Activated naive CD8-positive, alpha-beta T cell treated with anti-CD3 and anti-CD28 coated beads, Interleukin-2, amount 10 ng/mL, durations not matched to agents 7 days and 5 days (primary cell): ENCODE data around the gene HTR1B. TPM values are rescaled to one million over a fixed set of nuclear protein-coding genes. Genes with fewer than 3 reads are reported as not detected.

Experiments used
- ATAC-seq: fragments of 150-1000 bp; cut with Tn5 transposase; one replicate; pipeline ENCODE4 v1.10.0; 2021; ENCODE audit warnings: low read depth, moderate library complexity
- POLR2A ChIA-PET: fragments of 350-600 bp; sonication (Branson Sonifier 250); formaldehyde crosslinking; loops from one replicate; lab custom pipeline; 2021; ENCODE audit warnings: antibody characterized with exemption; lab: Charles Lee
- DNase-seq: peaks from one replicate; pipeline ENCODE4 v3.0.0; 2021
- H3K27ac Mint-ChIP-seq: one replicate; pipeline ENCODE4 v1.8.0; 2022; ENCODE audit warnings: mild to moderate bottlenecking, mixed read lengths
- H3K27me3 Mint-ChIP-seq: one replicate; pipeline ENCODE4 v1.8.0; 2022; ENCODE audit warnings: mild to moderate bottlenecking, moderate library complexity, mixed read lengths
- H3K36me3 Mint-ChIP-seq: one replicate; pipeline ENCODE4 v1.8.0; 2021; ENCODE audit warnings: mild to moderate bottlenecking, mixed read lengths
- H3K4me1 Mint-ChIP-seq: one replicate; pipeline ENCODE4 v1.8.0; 2021; ENCODE audit warnings: mixed read lengths
- H3K4me3 Mint-ChIP-seq: one replicate; pipeline ENCODE4 v1.8.0; 2022; ENCODE audit warnings: mild to moderate bottlenecking, moderate library complexity, mixed read lengths
- H3K9me3 Mint-ChIP-seq: one replicate; pipeline ENCODE4 v1.8.0; 2021; ENCODE audit warnings: mixed read lengths
- total RNA-seq, 2 experiments: library from RNA; stranded (reverse); gene quantifications; one replicate each; pipeline ENCODE4 v1.2.3, GENCODE V29; 2021

Gene HTR1B
- total RNA-seq, 2 experiments from 2014 or later: not detected

- peaks cover 55% of the 10 kb centered on the region for H3K27me3 Mint-ChIP-seq
- H3K27ac Mint-ChIP-seq: no peak overlapping the region
- H3K4me1 Mint-ChIP-seq: peaks cover 8% of the 10 kb centered on the region
- DNase-seq: no peak
- peaks cover 4% of the 10 kb centered on the region for H3K9me3 Mint-ChIP-seq
- POLR2A ChIA-PET: no interaction called here
- H3K36me3 Mint-ChIP-seq: peaks cover 5% of the 10 kb centered on the region
- ATAC-seq: no peak
- no peak overlapping the region for H3K4me3 Mint-ChIP-seq
Observed at GRCh38 chr6:77464495-77464867, 1.2 kb upstream of the HTR1B start.

- ATAC-seq (no peak), DNase-seq (no peak)
- POLR2A ChIA-PET: no interaction called here
- Mint-ChIP-seq H3K27me3 (peaks cover 57% of the 10 kb centered on the region), H3K9me3 (peaks cover 4% of the 10 kb centered on the region), H3K4me1 (peaks cover 8% of the 10 kb centered on the region), H3K36me3 (peaks cover 5% of the 10 kb centered on the region), H3K27ac (no peak overlapping the region), H3K4me3 (peak overlapping the region; percentile 45)
Observed at GRCh38 chr6:77463861-77464494, 687 bp upstream of the HTR1B start.

GRCh38 chr6:77462359-77463307 is 658 bp downstream of the HTR1B start:
- peak; percentile 32 for ATAC-seq
- POLR2A ChIA-PET: no interaction called here
- no peak overlapping the region for H3K27ac Mint-ChIP-seq
- H3K36me3 Mint-ChIP-seq: peaks cover 5% of the 10 kb centered on the region
- peaks cover 58% of the 10 kb centered on the region for H3K27me3 Mint-ChIP-seq
- H3K9me3 Mint-ChIP-seq: peaks cover 3% of the 10 kb centered on the region
- peak overlapping the region; percentile 68 for H3K4me3 Mint-ChIP-seq
- H3K4me1 Mint-ChIP-seq: peaks cover 8% of the 10 kb centered on the region
- DNase-seq: no peak

- peaks cover 54% of the 10 kb centered on the region for H3K27me3 Mint-ChIP-seq
- H3K9me3 Mint-ChIP-seq: peaks cover 2% of the 10 kb centered on the region
- no peak for ATAC-seq
- POLR2A ChIA-PET: no interaction called here
- no peak for DNase-seq
- no peak overlapping the region for H3K27ac Mint-ChIP-seq
- no peak overlapping the region for H3K4me3 Mint-ChIP-seq
- H3K36me3 Mint-ChIP-seq: peaks cover 5% of the 10 kb centered on the region
- H3K4me1 Mint-ChIP-seq: peaks cover 8% of the 10 kb centered on the region
Observed at GRCh38 chr6:77461796-77462195, 1.5 kb downstream of the HTR1B start.

GRCh38 chr6:77458421-77458820 is 4.9 kb downstream of the HTR1B start:
- H3K27ac Mint-ChIP-seq: no peak overlapping the region
- POLR2A ChIA-PET: no interaction called here
- H3K4me1 Mint-ChIP-seq: peaks cover 2% of the 10 kb centered on the region
- H3K4me3 Mint-ChIP-seq: no peak overlapping the region
- no peak for ATAC-seq
- H3K36me3 Mint-ChIP-seq: peaks cover 2% of the 10 kb centered on the region
- DNase-seq: no peak
- H3K9me3 Mint-ChIP-seq: peaks cover 2% of the 10 kb centered on the region
- peaks cover 32% of the 10 kb centered on the region for H3K27me3 Mint-ChIP-seq

- Mint-ChIP-seq H3K9me3 (peaks cover under 1% of the 10 kb centered on the region), H3K27me3 (peaks cover 26% of the 10 kb centered on the region), H3K27ac (no peak overlapping the region), H3K4me1 (no peaks in the 10 kb centered on the region), H3K4me3 (no peak overlapping the region), H3K36me3 (no peaks in the 10 kb centered on the region)
- no peak for DNase-seq
- POLR2A ChIA-PET: no interaction called here
- no peak for ATAC-seq
Observed at GRCh38 chr6:77457720-77458349, 5.5 kb downstream of the HTR1B start.

GRCh38 chr6:77456531-77457248 is 6.6 kb downstream of the HTR1B start:
- Mint-ChIP-seq H3K4me1 (no peaks in the 10 kb centered on the region), H3K27me3 (peaks cover 15% of the 10 kb centered on the region), H3K4me3 (no peak overlapping the region), H3K27ac (no peak overlapping the region), H3K36me3 (no peaks in the 10 kb centered on the region), H3K9me3 (no peaks in the 10 kb centered on the region)
- no peak for DNase-seq
- POLR2A ChIA-PET: no interaction called here
- no peak for ATAC-seq

GRCh38 chr6:77455271-77455670 is 8.0 kb downstream of the HTR1B start:
- Mint-ChIP-seq H3K4me1 (no peaks in the 10 kb centered on the region), H3K4me3 (no peak overlapping the region), H3K36me3 (no peaks in the 10 kb centered on the region), H3K27ac (no peak overlapping the region), H3K9me3 (no peaks in the 10 kb centered on the region), H3K27me3 (peaks cover 8% of the 10 kb centered on the region)
- DNase-seq: no peak
- POLR2A ChIA-PET: no interaction called here
- ATAC-seq: no peak

GRCh38 chr6:77454386-77454785 is 8.9 kb downstream of the HTR1B start:
- ATAC-seq: no peak
- H3K9me3 Mint-ChIP-seq: no peaks in the 10 kb centered on the region
- no peaks in the 10 kb centered on the region for H3K4me1 Mint-ChIP-seq
- H3K36me3 Mint-ChIP-seq: no peaks in the 10 kb centered on the region
- no peak overlapping the region for H3K4me3 Mint-ChIP-seq
- H3K27ac Mint-ChIP-seq: no peak overlapping the region
- no peak for DNase-seq
- peaks cover 8% of the 10 kb centered on the region for H3K27me3 Mint-ChIP-seq
- POLR2A ChIA-PET: no interaction called here

- no peak for ATAC-seq
- Mint-ChIP-seq H3K36me3 (no peaks in the 10 kb centered on the region), H3K27me3 (no peaks in the 10 kb centered on the region), H3K4me1 (no peaks in the 10 kb centered on the region), H3K4me3 (no peak overlapping the region), H3K27ac (no peak overlapping the region), H3K9me3 (no peaks in the 10 kb centered on the region)
- POLR2A ChIA-PET: no interaction called here
- DNase-seq: no peak
Observed at GRCh38 chr6:77451466-77451865, 11.8 kb downstream of the HTR1B start.

- H3K4me1 Mint-ChIP-seq: no peaks in the 10 kb centered on the region
- ATAC-seq (no peak), DNase-seq (no peak)
- no peak overlapping the region for H3K27ac Mint-ChIP-seq
- no peak overlapping the region for H3K4me3 Mint-ChIP-seq
- POLR2A ChIA-PET: no interaction called here
- no peaks in the 10 kb centered on the region for H3K36me3 Mint-ChIP-seq
- no peaks in the 10 kb centered on the region for H3K9me3 Mint-ChIP-seq
- H3K27me3 Mint-ChIP-seq: no peaks in the 10 kb centered on the region
Observed at GRCh38 chr6:77450924-77451323, 12.4 kb downstream of the HTR1B start.

- POLR2A ChIA-PET: no interaction called here
- no peaks in the 10 kb centered on the region for H3K27me3 Mint-ChIP-seq
- no peak overlapping the region for H3K4me3 Mint-ChIP-seq
- H3K4me1 Mint-ChIP-seq: no peaks in the 10 kb centered on the region
- no peak overlapping the region for H3K27ac Mint-ChIP-seq
- ATAC-seq (no peak), DNase-seq (no peak)
- H3K9me3 Mint-ChIP-seq: no peaks in the 10 kb centered on the region
- H3K36me3 Mint-ChIP-seq: no peaks in the 10 kb centered on the region
Observed at GRCh38 chr6:77448546-77448945, 14.7 kb downstream of the HTR1B start.

GRCh38 chr6:77447254-77447653 is 16.0 kb downstream of the HTR1B start:
- DNase-seq: no peak
- ATAC-seq: no peak
- Mint-ChIP-seq H3K27ac (no peak overlapping the region), H3K27me3 (no peaks in the 10 kb centered on the region), H3K4me3 (no peak overlapping the region), H3K36me3 (no peaks in the 10 kb centered on the region), H3K4me1 (no peaks in the 10 kb centered on the region), H3K9me3 (no peaks in the 10 kb centered on the region)
- POLR2A ChIA-PET: no interaction called here
